ENCODE data around the gene SEMA3A.
"Not testable (repeated sequence)": the region's sequence is repeated elsewhere in the genome, so short reads cannot be mapped to it uniquely, and the experiment has no call there.

The SEMA3A gene

DNA sequence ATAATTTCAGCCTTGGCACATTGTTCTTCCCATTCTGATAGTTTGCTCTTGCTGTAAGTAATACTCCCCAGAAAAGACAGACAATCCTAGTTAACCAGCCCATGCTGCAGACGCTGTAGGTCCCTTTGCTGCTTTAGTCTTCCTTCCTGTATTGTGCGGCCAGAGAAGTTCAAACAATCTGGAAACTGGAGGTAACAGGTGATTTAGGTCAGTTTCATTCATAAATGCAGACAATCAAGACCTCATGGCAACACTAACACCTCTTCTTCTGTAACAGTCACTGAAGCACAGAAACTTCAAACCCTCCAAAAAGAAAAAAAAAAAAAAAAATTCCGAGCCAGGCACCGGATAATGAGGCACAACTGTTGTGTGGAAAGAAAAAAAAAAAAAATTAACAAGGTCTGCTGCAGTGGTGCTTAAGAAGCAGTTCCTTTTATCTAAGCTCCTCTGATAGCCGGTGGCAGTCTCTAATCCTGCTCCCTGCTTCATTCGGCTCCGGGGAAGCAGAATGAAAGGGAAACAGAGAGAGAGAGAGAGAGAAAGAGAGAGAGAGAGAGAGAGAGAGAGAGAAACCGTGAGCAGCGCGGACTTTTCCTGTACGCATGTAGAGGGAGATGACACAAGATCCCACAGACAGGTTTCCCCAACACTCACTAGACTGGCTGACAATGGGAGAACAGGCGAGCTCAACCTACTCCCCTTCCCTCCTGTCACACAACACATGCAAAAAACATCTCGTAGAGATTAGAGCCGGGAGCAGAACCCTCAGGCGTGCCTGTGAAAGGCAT, at the start of gene SEMA3A:
Gene SEMA3A (minus strand): TSS at position 306 of the 788 bp plus-strand sequence. CDS start 203 bp downstream, at position 103.
- in situ Hi-C loops (cut with MboI; ENCODE audit: low pct_unique_long_range_greater_than_20kb, low sequenced_read_pairs, unreplicated experiment): no loop called here

DNA sequence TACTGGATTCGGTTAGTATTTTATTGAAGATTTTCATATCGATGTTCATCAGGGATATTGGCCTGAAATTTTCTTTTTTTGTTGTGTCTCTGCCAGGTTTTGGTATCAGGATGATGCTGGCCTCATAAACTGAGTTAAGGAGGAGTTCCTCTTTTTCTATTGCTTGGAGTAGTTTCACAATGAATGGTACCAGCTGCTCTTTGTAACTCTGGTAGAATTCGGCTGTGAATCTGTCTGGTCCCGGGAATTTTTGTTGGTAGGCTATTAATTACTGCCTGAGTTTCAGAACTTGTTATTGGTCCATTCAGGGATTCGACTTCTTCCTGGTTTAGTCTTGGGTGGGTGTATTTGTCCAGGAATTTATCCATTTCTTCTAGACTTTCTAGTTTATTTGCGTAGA, 48.4 kb upstream of the SEMA3A start:
- DNase-seq (ENCODE audit: low spot score); in situ Hi-C loops (cut with MboI; ENCODE audit: low pct_unique_long_range_greater_than_20kb, low sequenced_read_pairs, unreplicated experiment): not testable (repeated sequence)

More for the DNA sequence above, at the start of gene SEMA3A:
- TF ChIP-seq, protein P1, sequence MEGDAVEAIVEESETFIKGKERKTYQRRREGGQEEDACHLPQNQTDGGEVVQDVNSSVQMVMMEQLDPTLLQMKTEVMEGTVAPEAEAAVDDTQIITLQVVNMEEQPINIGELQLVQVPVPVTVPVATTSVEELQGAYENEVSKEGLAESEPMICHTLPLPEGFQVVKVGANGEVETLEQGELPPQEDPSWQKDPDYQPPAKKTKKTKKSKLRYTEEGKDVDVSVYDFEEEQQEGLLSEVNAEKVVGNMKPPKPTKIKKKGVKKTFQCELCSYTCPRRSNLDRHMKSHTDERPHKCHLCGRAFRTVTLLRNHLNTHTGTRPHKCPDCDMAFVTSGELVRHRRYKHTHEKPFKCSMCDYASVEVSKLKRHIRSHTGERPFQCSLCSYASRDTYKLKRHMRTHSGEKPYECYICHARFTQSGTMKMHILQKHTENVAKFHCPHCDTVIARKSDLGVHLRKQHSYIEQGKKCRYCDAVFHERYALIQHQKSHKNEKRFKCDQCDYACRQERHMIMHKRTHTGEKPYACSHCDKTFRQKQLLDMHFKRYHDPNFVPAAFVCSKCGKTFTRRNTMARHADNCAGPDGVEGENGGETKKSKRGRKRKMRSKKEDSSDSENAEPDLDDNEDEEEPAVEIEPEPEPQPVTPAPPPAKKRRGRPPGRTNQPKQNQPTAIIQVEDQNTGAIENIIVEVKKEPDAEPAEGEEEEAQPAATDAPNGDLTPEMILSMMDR (IDR thresholded peaks at IDR 0.05; ENCODE audit: extremely low read depth, insufficient read depth, missing control alignments): no peak
- peak; percentile 17 for DNase-seq (ENCODE audit: low spot score)

DNA sequence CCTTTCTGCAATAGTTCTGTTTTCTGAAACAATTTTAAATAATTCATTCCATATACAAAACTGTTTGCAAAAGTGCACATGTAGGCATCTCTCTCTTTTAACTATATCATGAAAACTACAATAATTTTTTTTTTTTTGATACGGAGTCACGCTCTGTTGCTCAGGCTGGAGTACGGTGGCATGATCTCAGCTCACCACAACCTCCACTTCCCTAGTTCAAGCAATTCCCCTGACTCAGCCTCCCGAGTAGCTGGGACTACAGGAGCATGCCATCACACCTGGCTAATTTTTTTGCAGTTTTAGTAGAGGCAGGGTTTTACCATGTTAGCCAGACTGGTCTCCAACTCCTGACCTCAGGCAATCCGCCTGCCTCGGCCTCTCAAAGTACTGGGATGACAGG, 44.0 kb upstream of the SEMA3A start:
- TF ChIP-seq, protein P1 (IDR thresholded peaks at IDR 0.05; ENCODE audit: extremely low read depth, insufficient read depth, missing control alignments): no peak
- no peak for DNase-seq (ENCODE audit: low spot score)
- in situ Hi-C loops (cut with MboI; ENCODE audit: low pct_unique_long_range_greater_than_20kb, low sequenced_read_pairs, unreplicated experiment): no loop called here

DNA sequence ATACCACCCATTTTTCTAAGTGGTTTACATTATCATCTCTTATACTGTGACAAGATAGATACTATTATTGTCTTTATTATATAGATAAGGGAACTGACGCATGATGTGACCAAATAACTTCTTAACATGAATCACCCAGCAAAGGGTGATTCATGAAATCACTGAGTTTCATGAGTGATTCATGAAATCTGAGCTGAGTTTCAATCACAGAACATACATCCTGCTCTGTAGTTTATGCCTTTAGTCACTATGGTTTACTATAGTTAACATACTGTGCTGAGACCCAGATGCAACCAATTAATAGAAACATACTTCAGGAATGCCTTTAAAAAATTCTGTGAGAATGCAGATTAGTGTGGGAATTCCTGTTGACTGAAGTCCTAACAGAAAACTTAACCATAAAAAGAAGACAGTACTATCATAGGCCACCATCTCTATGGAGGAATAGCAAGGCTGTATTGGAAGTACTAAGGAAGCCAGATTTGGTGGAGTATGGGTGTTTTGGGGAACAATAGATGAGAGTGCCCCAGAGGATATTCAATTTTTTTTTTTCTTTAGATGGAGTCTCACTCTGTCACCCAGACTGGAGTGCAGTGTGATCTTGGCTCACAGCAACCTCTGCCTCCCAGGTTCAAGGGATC, 43.1 kb upstream of the SEMA3A start:
- TF ChIP-seq, protein P1 (IDR thresholded peaks at IDR 0.05; ENCODE audit: extremely low read depth, insufficient read depth, missing control alignments): no peak
- in situ Hi-C loops (cut with MboI; ENCODE audit: low pct_unique_long_range_greater_than_20kb, low sequenced_read_pairs, unreplicated experiment): no loop called here
- DNase-seq (ENCODE audit: low spot score): no peak

DNA sequence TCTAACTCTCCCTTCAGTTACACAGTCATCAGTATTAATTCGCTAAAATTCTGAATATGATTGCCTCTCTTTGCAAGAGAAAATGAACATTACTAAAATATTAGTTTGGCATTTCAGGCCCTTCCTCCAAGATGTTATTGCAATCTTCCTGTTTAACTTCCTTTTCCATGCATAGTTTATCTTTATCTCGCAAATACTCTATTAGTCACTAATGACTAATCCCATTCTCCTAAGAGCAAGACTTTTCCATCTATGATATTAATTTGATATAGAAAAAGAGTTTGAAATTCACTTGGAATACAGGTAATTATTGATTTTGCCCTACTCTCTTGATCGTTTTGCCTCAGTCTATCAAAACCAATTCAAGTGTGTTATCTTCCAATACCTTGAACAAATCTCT, 41.8 kb upstream of the SEMA3A start:
- DNase-seq (ENCODE audit: low spot score): no peak
- in situ Hi-C loops (cut with MboI; ENCODE audit: low pct_unique_long_range_greater_than_20kb, low sequenced_read_pairs, unreplicated experiment): no loop called here
- TF ChIP-seq, protein P1 (IDR thresholded peaks at IDR 0.05; ENCODE audit: extremely low read depth, insufficient read depth, missing control alignments): no peak

DNA sequence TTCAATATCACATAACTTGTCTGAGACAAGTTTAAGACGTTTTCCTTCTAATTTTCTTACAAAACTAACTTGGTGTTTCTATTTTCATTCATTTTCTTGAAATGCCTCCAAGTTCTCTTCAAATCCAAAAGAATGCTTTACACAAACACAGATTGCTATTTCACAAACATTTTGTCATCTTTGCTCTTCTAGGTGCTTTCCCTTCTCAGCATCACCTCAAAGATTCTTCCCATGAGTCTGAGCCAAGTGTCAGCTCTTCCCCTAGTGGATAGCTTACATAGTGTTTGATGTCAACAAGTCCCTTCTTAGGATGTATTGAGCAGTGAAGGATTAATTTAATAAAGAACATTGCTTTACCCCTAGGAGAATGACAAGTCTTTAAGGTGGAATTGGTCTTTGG, 38.1 kb upstream of the SEMA3A start:
- in situ Hi-C loops (cut with MboI; ENCODE audit: low pct_unique_long_range_greater_than_20kb, low sequenced_read_pairs, unreplicated experiment): no loop called here
- no peak for DNase-seq (ENCODE audit: low spot score)
- TF ChIP-seq, protein P1 (IDR thresholded peaks at IDR 0.05; ENCODE audit: extremely low read depth, insufficient read depth, missing control alignments): no peak

DNA sequence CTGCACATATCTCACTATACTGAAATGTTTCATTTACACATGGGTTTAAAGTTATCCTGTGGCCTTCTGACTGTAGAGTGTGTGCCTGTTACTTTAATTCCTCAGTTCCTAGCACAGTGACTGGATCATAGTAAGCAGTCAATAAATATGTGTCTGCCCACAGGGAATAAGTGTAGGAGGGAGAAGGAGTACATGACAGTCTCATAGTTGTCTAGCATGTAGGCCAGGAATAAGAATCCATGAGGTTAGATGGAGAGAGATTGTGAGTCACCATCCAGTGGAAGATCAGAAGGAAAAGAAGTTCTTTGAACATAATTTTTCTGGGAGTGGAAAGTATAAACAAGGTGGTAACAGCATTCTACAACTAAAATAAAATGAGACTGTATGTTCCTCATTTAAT, 36.6 kb upstream of the SEMA3A start:
- in situ Hi-C loops (cut with MboI; ENCODE audit: low pct_unique_long_range_greater_than_20kb, low sequenced_read_pairs, unreplicated experiment): no loop called here
- DNase-seq (ENCODE audit: low spot score): no peak
- TF ChIP-seq, protein P1 (IDR thresholded peaks at IDR 0.05; ENCODE audit: extremely low read depth, insufficient read depth, missing control alignments): no peak
